HEK293T (cell line): Measurements from ENCODE around the gene CALD1.

Experiments
- CTCF ChIA-PET: fragments of 350-600 bp; formaldehyde crosslinking; extraction: SDS; loops from one replicate; lab custom pipeline; 2021; ENCODE audit warnings: antibody characterized with exemption, inconsistent platforms; lab: Yijun Ruan, JAX
- POLR2A ChIA-PET: fragments of 350-600 bp; formaldehyde crosslinking; extraction: SDS; loops from one replicate; lab custom pipeline; 2020; ENCODE audit warnings: antibody characterized with exemption, inconsistent platforms; lab: Yijun Ruan, JAX
- DNase-seq: peaks from one replicate; pipeline ENCODE4 v3.0.0; 2012; ENCODE audit warnings: mixed read lengths; ENCODE audit errors: extremely low spot score
- ARNT ChIP-seq: fragments of 450-650 bp; IDR thresholded peaks from 2 replicates; pipeline ENCODE4 v1.6.1; 2017; ENCODE audit warnings: mild to moderate bottlenecking
- BHLHE40 ChIP-seq: fragments of 450-650 bp; IDR thresholded peaks from 2 replicates; pipeline ENCODE4 v1.6.1; 2016; ENCODE audit warnings: mild to moderate bottlenecking, moderate library complexity, borderline replicate concordance
- CTBP1 ChIP-seq: fragments of 450-650 bp; IDR thresholded peaks from 2 replicates; pipeline ENCODE4 v1.6.1; 2016; ENCODE audit warnings: borderline replicate concordance
- ELF4 ChIP-seq: fragments of 450-650 bp; IDR thresholded peaks from 2 replicates; pipeline ENCODE4 v1.6.1; 2017; ENCODE audit warnings: antibody characterized with exemption
- FOXA1 ChIP-seq: fragments of 450-650 bp; IDR thresholded peaks from 2 replicates; pipeline ENCODE4 v1.6.1; 2016; ENCODE audit warnings: mild to moderate bottlenecking
- FOXK2 ChIP-seq: fragments of 450-650 bp; IDR thresholded peaks from 2 replicates; pipeline ENCODE4 v1.6.1; 2016; ENCODE audit warnings: mild to moderate bottlenecking
- FOXM1 ChIP-seq: fragments of 450-650 bp; IDR thresholded peaks from 2 replicates; pipeline ENCODE4 v1.6.1; 2017; ENCODE audit warnings: mild to moderate bottlenecking, borderline replicate concordance
- HDGF ChIP-seq: fragments of 450-650 bp; IDR thresholded peaks from 2 replicates; pipeline ENCODE4 v1.6.1; 2017; ENCODE audit warnings: antibody characterized with exemption, borderline replicate concordance
- L3MBTL2 ChIP-seq: fragments of 450-650 bp; conservative IDR thresholded peaks from 2 replicates; pipeline ENCODE4 v1.6.1; 2016; ENCODE audit warnings: mild to moderate bottlenecking
- LEF1 ChIP-seq: fragments of 450-650 bp; IDR thresholded peaks from 2 replicates; pipeline ENCODE4 v1.6.1; 2017; ENCODE audit warnings: mild to moderate bottlenecking, borderline replicate concordance
- NFRKB ChIP-seq: fragments of 450-650 bp; IDR thresholded peaks from 2 replicates; pipeline ENCODE4 v1.6.1; 2016; ENCODE audit warnings: mild to moderate bottlenecking, moderate library complexity
- PKNOX1 ChIP-seq: fragments of 450-650 bp; IDR thresholded peaks from 2 replicates; pipeline ENCODE4 v1.6.1; 2016
- SP1 ChIP-seq: fragments of 450-650 bp; IDR thresholded peaks from 2 replicates; pipeline ENCODE4 v1.6.1; 2017
- SUZ12 ChIP-seq: fragments of 450-650 bp; IDR thresholded peaks from 2 replicates; pipeline ENCODE4 v1.6.1; 2016; ENCODE audit warnings: mild to moderate bottlenecking
- TARDBP ChIP-seq: fragments of 450-650 bp; IDR thresholded peaks from 2 replicates; pipeline ENCODE4 v1.6.1; 2016
- ZNF384 ChIP-seq: fragments of 450-650 bp; IDR thresholded peaks from 2 replicates; pipeline ENCODE4 v1.6.1; 2016

The CALD1 gene

GRCh38 chr7:134831862-134832261 lies 52.4 kb downstream of the CALD1 start:
- DNase-seq: no peak
- ChIA-PET POLR2A (no interaction called here), CTCF (no interaction called here)
- TF ChIP-seq SUZ12 (no peak), CTBP1 (no peak), ELF4 (no peak), BHLHE40 (no peak), ZNF384 (no peak), FOXA1 (no peak), SP1 (no peak), PKNOX1 (no peak), L3MBTL2 (no peak), LEF1 (no peak), ARNT (no peak), HDGF (no peak), FOXK2 (no peak), FOXM1 (no peak)

- DNase-seq: no peak
- CTCF ChIA-PET: no interaction called here
- TF ChIP-seq SP1: no peak
- no peak for TF ChIP-seq HDGF
- TF ChIP-seq ARNT: no peak
- TF ChIP-seq PKNOX1: no peak
- TF ChIP-seq SUZ12: no peak
- no peak for TF ChIP-seq ELF4
- TF ChIP-seq NFRKB: no peak
- no peak for TF ChIP-seq CTBP1
- TF ChIP-seq TARDBP: no peak
- TF ChIP-seq L3MBTL2: no peak
- no peak for TF ChIP-seq LEF1
- POLR2A ChIA-PET: no interaction called here
Observed at GRCh38 chr7:134832367-134832766, 52.9 kb downstream of the CALD1 start.

GRCh38 chr7:134834689-134835462 lies 55.4 kb downstream of the CALD1 start:
- no peak for DNase-seq
- POLR2A ChIA-PET: no interaction called here
- no peak for TF ChIP-seq PKNOX1
- no peak for TF ChIP-seq LEF1
- TF ChIP-seq NFRKB: no peak
- TF ChIP-seq CTBP1: no peak
- TF ChIP-seq FOXM1: no peak
- no peak for TF ChIP-seq ELF4
- CTCF ChIA-PET: no interaction called here

- no peak for DNase-seq
- ChIA-PET CTCF (no interaction called here), POLR2A (no interaction called here)
- TF ChIP-seq BHLHE40: no peak
- no peak for TF ChIP-seq FOXA1
- TF ChIP-seq ELF4: no peak
- no peak for TF ChIP-seq ZNF384
- TF ChIP-seq L3MBTL2: no peak
- no peak for TF ChIP-seq CTBP1
- TF ChIP-seq PKNOX1: no peak
- TF ChIP-seq NFRKB: no peak
Observed at GRCh38 chr7:134835463-134835823, 56.0 kb downstream of the CALD1 start.

- ChIA-PET CTCF (no interaction called here), POLR2A (no interaction called here)
- DNase-seq: no peak
- TF ChIP-seq FOXK2: no peak
- TF ChIP-seq L3MBTL2: no peak
- no peak for TF ChIP-seq LEF1
- no peak for TF ChIP-seq ZNF384
- TF ChIP-seq CTBP1: no peak
- TF ChIP-seq HDGF: no peak
Observed at GRCh38 chr7:134836447-134836846, 57.0 kb downstream of the CALD1 start.

GRCh38 chr7:134839298-134839697 lies 59.9 kb downstream of the CALD1 start:
- POLR2A ChIA-PET: no interaction called here
- no peak for TF ChIP-seq CTBP1
- TF ChIP-seq SP1: no peak
- no peak for TF ChIP-seq ELF4
- no peak for TF ChIP-seq TARDBP
- TF ChIP-seq ARNT: no peak
- TF ChIP-seq HDGF: no peak
- TF ChIP-seq FOXM1: no peak
- TF ChIP-seq L3MBTL2: no peak
- CTCF ChIA-PET: interaction anchor here (0.6 to 1.1 kb wide), 2 partner anchors 138 to 175 kb away, joined by 3 read pairs; no protein-coding TSS in a partner anchor
- DNase-seq: no peak
